Measurements from ENCODE around the gene CSF1.

The CSF1 gene

GRCh38 chr1:109882288-109883245 lies 28.1 kb upstream of the CSF1 start:
- no peak for DNase-seq (ENCODE audit: low read depth)

DNA sequence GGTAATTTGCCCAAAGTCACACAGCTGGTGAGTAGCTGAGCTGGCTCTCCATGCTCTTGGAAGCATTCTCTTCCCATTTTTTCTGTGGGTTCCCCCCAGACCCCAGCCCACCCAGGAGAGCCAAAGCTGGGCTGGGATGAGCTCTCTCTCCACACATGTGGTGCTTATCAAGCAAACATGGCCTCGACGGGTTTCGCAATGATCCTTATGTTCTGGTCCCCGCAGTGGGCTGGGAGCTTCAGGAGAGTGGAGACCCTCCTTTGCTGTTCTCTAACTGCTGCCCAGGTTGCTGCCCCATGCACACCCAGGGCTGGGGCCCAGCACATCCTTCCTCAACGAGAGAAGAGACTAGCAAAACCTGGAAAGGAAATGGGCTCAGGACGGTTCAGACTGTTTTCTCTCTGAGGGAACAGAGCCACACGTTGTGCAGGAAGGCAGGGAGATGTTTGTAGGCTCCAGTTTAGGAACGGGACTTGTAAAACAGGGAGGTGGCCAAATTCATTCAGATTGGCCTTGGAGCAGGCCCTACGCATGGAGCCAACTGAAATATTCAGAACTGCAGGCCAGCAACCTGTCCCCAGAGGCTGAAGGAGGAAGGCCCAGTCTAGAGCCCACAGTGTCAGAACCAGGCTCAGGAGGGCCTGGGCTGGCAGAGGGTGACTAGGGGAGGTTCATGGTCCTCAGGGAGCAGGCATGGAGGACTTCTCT lies 27.2 kb upstream of the CSF1 start:
- DNase-seq (ENCODE audit: low read depth) = no peak

DNA sequence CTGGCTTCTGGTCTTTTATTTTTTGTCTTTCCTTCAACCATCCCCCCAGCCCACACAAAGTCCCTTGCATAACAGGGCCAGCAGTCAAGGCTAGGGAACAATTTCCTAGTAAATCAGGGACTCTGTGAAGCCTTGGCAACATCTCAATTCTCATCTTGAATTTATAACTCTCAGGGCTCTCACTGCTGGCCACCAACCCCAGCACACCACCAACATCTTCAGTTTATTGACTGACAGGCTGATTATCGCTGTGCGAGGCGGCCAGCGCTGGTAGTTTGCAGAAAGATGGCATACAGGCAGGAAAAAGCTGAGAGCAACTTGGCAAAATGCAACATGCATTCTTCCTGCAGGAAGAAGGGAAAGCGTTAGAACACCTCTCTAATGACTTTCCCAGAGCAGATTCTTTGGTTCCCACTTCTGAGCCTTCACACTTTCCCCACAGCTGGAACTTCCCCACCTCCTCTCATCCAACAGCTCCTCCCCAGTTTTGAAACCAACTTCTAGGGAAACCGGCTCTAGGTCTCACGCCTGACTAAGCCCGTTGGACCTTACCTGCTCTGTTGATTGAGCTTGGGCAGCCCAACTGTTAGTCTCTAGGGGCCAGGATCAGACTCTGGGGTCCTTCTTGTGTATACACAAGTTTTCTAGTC lies 26.3 kb upstream of the CSF1 start:
- DNase-seq (ENCODE audit: low read depth) = no peak

- no peak for DNase-seq (ENCODE audit: low read depth)
Observed at GRCh38 chr1:109885589-109885988, 25.1 kb upstream of the CSF1 start.

GRCh38 chr1:109886827-109887226 lies 23.8 kb upstream of the CSF1 start:
- no peak for DNase-seq (ENCODE audit: low read depth)

- DNase-seq (ENCODE audit: low read depth) = no peak
Observed at GRCh38 chr1:109887271-109887670, 23.4 kb upstream of the CSF1 start.

DNA sequence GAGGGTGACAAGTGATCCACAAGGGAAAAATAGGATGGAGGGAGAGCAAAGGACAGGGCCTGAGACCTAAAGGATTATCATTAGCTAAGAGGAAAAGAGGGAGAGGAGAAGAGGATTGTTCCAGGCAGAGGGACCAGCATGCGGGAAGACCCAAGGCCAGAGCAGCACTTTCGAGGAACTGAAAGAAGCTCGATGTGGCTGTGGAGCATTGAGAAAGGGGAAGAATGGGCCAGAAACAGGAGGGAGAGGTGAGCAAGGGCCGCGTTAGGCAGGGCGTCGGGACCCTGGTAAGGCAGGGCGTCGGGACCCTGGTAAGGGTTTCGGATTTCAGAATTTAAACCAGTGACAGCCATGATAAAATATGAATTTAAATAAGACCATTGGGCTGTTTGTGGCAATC lies 22.8 kb upstream of the CSF1 start:
- no peak for DNase-seq (ENCODE audit: low read depth)

GRCh38 chr1:109889094-109889493 lies 21.6 kb upstream of the CSF1 start:
- no peak for DNase-seq (ENCODE audit: low read depth)

- DNase-seq (ENCODE audit: low read depth) = no peak
Observed at GRCh38 chr1:109890115-109890953, 20.3 kb upstream of the CSF1 start.

- DNase-seq (ENCODE audit: low read depth) = no peak
Observed at GRCh38 chr1:109891930-109892329, 18.7 kb upstream of the CSF1 start.

- DNase-seq (ENCODE audit: low read depth) = no peak
Observed at GRCh38 chr1:109892561-109893368, 17.9 kb upstream of the CSF1 start.

DNA sequence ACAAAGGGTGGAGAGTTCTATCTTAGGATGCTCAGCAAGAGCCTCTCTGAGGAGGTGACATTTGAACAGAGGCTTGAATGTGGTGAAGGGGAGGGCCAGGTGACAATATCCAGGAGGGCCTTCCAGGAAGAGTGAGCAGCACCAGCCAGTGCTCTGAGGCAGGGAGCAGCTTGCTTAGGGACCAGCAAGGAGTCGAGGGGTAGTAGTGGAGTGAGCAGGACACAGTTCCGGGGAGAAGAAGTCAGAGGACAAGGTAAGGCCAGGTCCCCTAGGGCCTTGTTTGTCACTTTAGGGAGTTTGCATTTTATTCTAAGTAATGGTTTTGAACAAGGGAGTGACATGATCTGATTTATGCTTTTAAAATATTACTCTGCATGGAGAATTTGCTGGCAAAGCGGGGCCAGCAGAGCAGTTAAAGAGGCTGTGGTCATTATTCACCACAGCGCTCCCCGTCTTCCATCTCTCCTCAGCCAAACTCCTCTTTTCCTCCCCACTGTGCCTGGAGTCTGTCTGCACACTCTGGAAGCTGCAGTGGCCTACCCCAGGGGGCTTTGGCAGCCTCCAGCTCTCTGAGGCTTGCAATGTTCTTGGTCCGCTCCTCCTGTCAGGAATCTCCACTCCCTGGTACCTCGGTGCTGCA lies 17.0 kb upstream of the CSF1 start:
- DNase-seq (ENCODE audit: low read depth) = no peak

- DNase-seq (ENCODE audit: low read depth) = no peak
Observed at GRCh38 chr1:109894823-109895719, 15.6 kb upstream of the CSF1 start.

- DNase-seq (ENCODE audit: low read depth) = no peak
Observed at GRCh38 chr1:109895720-109896504, 14.7 kb upstream of the CSF1 start.

- DNase-seq (ENCODE audit: low read depth) = no peak
Observed at GRCh38 chr1:109896681-109897080, 14.0 kb upstream of the CSF1 start.

GRCh38 chr1:109897259-109897955 lies 13.2 kb upstream of the CSF1 start:
- DNase-seq (ENCODE audit: low read depth) = no peak

- no peak for DNase-seq (ENCODE audit: low read depth)
Observed at GRCh38 chr1:109898842-109899241, 11.8 kb upstream of the CSF1 start.

DNA sequence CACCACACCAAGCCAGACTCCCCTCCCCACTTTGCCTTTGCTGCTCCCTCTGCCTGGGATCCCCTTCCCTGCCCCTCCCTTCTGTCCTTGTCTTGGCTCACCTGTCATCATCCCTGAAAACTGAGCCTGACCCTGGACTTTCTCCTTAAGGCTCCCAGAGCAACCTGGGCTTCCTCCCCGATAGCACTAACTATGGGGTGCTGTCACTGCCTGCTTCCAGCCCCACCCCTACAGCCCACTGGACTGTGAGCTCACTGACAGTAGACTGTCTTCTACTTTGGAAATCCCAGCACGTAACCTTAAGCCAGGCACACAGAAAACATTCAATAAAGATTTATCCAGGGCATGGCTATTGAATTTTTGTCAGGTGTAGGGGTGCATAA lies 9.5 kb upstream of the CSF1 start:
- no peak for DNase-seq (ENCODE audit: low read depth)

Data from T follicular helper cell (primary cell).